ENCODE data around the gene UBE3B. TPM values are rescaled to one million over a fixed set of nuclear protein-coding genes. Genes with fewer than 3 reads are reported as not detected.

Gene UBE3B
- total RNA-seq, 1 donor from 2014 or later = 28.2 TPM

DNA sequence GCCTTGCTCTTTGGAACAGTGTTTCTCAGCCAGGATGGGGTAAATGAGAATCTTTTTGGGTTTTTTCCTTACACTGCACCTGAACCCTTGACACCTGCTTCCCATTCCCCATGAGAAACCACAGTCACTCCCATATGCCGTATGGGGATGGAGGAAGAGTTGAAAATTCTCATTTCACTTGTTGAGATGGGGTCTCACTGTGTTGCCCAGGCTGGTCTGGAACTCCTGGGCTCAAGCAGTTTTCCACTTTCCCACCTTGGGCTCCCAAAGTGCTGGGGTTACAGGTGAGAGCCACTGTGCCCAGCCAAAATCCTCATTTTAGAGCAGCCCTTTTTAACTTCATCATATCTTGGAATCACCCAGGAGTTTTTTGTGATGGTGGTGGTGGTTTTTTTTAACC is 99.9 kb downstream of the UBE3B start:
- DNase-seq = no peak

DNA sequence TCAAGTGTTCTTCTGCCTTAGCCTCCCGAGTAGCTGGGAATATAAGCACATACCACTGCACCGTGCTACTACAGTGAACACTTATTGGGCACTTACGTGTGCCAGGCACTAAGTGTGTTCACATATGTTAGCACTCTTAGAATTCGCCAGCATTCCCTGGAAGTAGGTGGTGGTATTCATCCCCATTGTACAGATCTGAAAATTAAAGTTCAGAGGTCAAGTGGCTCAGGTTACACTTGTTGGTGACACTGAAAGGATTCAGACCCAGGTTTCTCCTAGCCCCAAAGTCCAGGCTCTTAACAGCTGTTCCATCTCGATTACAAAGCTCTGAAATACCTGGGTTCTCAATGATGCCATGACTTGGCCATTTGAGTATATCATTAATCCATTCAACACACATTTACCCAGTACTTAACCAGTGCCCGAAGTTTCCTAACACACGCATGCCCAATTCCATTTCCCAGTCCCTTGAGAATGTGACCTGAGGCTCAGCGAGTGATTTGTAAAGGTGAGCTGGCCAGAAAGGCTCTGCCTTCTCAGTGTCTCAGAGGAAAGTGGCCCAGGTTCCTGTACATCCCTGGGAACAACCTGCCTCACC is 101.0 kb downstream of the UBE3B start:
- no peak for DNase-seq

DNA sequence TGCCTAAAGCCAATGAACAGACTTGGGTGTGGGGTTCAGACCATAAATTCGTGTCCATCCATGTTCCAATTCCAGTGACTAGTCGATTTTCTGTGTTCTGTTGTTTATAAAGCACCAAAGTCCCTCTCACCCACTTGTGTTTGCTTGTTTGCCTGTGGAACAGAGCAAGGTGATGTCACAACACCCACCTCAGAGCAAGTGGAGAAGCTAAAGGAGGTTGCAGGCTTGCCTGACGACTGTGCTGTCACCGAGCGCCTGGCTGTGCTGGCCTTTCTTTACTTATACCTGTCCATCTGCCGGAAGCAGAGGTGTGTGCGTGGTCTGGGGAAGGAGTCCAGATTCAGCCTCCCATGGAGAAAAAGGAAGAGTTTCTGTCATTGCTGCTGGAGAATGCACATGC is 102.2 kb downstream of the UBE3B start:
- DNase-seq = no peak

DNA sequence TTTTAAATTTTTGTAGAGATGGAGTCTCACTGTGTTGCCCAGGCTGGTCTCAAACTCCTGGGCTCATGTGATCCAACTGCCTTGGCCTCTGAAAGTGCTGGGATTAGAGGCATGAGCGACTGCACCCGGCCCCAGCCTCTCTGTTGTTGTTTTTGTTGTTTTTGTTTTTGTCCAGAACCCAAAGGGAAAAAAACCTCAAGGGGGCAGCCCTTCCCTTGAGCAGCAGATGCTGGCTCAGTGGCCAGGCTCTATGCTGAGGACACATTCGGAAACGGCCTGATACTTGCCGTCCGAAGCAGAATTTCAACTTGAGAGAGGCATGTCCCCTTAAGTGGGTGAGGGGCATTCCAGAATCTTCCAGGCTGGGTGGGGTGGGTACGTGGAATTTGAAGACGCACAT is 102.8 kb downstream of the UBE3B start:
- DNase-seq = no peak

GRCh38 chr12:109580684-109581333 is 103.4 kb downstream of the UBE3B start:
- DNase-seq = no peak

DNA sequence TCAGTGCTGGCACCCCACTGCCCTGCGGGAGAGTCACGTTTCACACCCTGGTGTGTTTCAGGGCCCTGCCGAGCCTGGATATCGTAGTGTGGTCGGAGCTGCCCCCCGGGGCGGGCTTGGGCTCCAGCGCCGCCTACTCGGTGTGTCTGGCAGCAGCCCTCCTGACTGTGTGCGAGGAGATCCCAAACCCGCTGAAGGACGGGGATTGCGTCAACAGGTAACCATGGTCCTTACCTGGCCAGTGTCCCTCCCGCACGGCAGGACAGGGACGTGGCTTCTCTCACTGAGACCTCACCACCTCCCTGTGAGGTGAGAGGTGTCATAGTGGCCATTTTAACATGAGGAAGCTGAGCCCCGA is 103.9 kb downstream of the UBE3B start:
- DNase-seq = no peak

GRCh38 chr12:109581856-109582255 is 104.4 kb downstream of the UBE3B start:
- no peak for DNase-seq

- DNase-seq = no peak
These were observed 105.2 kb downstream of the UBE3B start for GRCh38 chr12:109582636-109583035.

DNA sequence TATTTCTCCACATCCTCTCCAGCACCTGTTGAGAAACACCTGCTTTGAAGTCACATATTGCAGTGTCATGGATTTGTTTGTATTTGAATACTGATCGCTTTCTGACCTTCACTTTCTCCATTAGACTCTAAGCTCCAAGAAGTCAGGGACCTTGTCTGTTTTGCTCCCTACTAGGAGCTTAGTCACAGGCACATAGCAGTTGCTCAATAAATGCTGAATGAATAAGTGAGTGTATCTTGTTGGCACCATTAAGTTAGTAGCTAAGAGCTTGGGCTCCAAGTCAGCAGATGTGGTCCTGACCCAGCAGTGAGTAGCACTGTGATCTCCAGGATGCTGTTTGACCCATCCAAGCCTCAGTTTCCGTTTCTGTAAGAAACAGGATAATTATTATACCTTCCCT is 106.3 kb downstream of the UBE3B start:
- no peak for DNase-seq

Other genes with a start within 250 kb of the UBE3B start
- gene FOXN4, start 168.3 kb upstream of the UBE3B start, total RNA-seq = 0.10 TPM
- gene MYO1H, start 129.7 kb upstream of the UBE3B start, total RNA-seq = 2.4 TPM
- 33.4 TPM for gene KCTD10, start 334 bp upstream of the UBE3B start, total RNA-seq
- gene MMAB, start 95.9 kb downstream of the UBE3B start, total RNA-seq = 17.9 TPM
- 12.3 TPM for gene MVK, start 96.2 kb downstream of the UBE3B start, total RNA-seq
- 1.4 TPM for gene FAM222A, start 236.2 kb downstream of the UBE3B start, total RNA-seq

All from skin of body (tissue), 2 donors.